Ectodermal cell (in vitro differentiated cells): ENCODE results near the gene ANLN.

Experiments
- H3K27ac ChIP-seq: 2 replicates; pipeline ENCODE4 v1.7.0; 2013; ENCODE audit warnings: mild to moderate bottlenecking, low read depth, low read length; ENCODE audit not compliant: insufficient read depth, poor library complexity, severe bottlenecking
- H3K27me3 ChIP-seq: 2 replicates; pipeline ENCODE4 v1.7.0; 2013; ENCODE audit warnings: mild to moderate bottlenecking, low read length; ENCODE audit not compliant: insufficient read depth, control insufficient read depth, poor library complexity, severe bottlenecking
- H3K36me3 ChIP-seq: one replicate; pipeline ENCODE4 v1.7.0; 2013; ENCODE audit warnings: low read length; ENCODE audit not compliant: control insufficient read depth, insufficient read depth
- H3K4me1 ChIP-seq: one replicate; pipeline ENCODE4 v1.7.0; 2013; ENCODE audit warnings: low read length; ENCODE audit not compliant: control insufficient read depth, insufficient read depth
- H3K4me3 ChIP-seq: 2 replicates; pipeline ENCODE4 v1.7.0; 2013; ENCODE audit warnings: low read depth, low read length, control low read depth; ENCODE audit not compliant: insufficient read depth
- H3K9me3 ChIP-seq: 2 replicates; pipeline ENCODE4 v1.7.0; 2013; ENCODE audit warnings: mild to moderate bottlenecking, low read length, moderate library complexity; ENCODE audit not compliant: control insufficient read depth
- WGBS, 2 experiments: methylation state at CpG; one replicate each; pipeline ENCODE4 v1.1.7; 2013; ENCODE audit warnings: missing lambda C conversion rate in 2 of 2; 5-methylcytosine and 5-hydroxymethylcytosine counted together

The ANLN gene

GRCh38 chr7:36393826-36394225 lies 4.2 kb downstream of the ANLN start:
- Histone ChIP-seq H3K27ac (no peak overlapping the region), H3K9me3 (no peaks in the 10 kb centered on the region), H3K4me1 (peaks cover 8% of the 10 kb centered on the region), H3K36me3 (peaks cover 19% of the 10 kb centered on the region), H3K4me3 (no peak overlapping the region), H3K27me3 (no peaks in the 10 kb centered on the region)
- 73 to 91% methylated on average over 1 of the region's 1 CpG for WGBS, 2 experiments

- Histone ChIP-seq H3K27ac (no peak overlapping the region), H3K36me3 (peaks cover 34% of the 10 kb centered on the region), H3K4me3 (no peak overlapping the region), H3K4me1 (peaks cover 8% of the 10 kb centered on the region), H3K27me3 (no peaks in the 10 kb centered on the region), H3K9me3 (no peaks in the 10 kb centered on the region)
- 92 to 100% methylated on average over 1 of the region's 1 CpG for WGBS, 2 experiments
Measured at GRCh38 chr7:36395171-36395894, 5.7 kb downstream of the ANLN start.

- Histone ChIP-seq H3K27ac (no peak overlapping the region), H3K36me3 (peaks cover 38% of the 10 kb centered on the region), H3K9me3 (no peaks in the 10 kb centered on the region), H3K27me3 (no peaks in the 10 kb centered on the region), H3K4me1 (peaks cover 8% of the 10 kb centered on the region), H3K4me3 (no peak overlapping the region)
- 94 to 97% methylated on average over 4 of the region's 4 CpGs for WGBS, 2 experiments
Measured at GRCh38 chr7:36396150-36396549, 6.5 kb downstream of the ANLN start.

- 96 to 97% methylated on average over 3 of the region's 3 CpGs for WGBS, 2 experiments
Measured at GRCh38 chr7:36400036-36400435, 10.4 kb downstream of the ANLN start.

GRCh38 chr7:36400606-36401005 lies 10.9 kb downstream of the ANLN start:
- no peaks in the 10 kb centered on the region for H3K27me3 ChIP-seq
- 94 to 96% methylated on average over 3 of the region's 3 CpGs for WGBS, 2 experiments
- H3K36me3 ChIP-seq = peaks cover 43% of the 10 kb centered on the region
- H3K27ac ChIP-seq = no peak overlapping the region
- no peaks in the 10 kb centered on the region for H3K9me3 ChIP-seq
- H3K4me3 ChIP-seq = no peak overlapping the region
- H3K4me1 ChIP-seq = no peaks in the 10 kb centered on the region

More at GRCh38 chr7:36400036-36400435, 10.4 kb downstream of the ANLN start:
- Histone ChIP-seq H3K36me3 (peaks cover 45% of the 10 kb centered on the region), H3K27ac (no peak overlapping the region), H3K9me3 (no peaks in the 10 kb centered on the region), H3K27me3 (no peaks in the 10 kb centered on the region), H3K4me3 (no peak overlapping the region), H3K4me1 (no peaks in the 10 kb centered on the region)

GRCh38 chr7:36403452-36403851 lies 13.8 kb downstream of the ANLN start:
- Histone ChIP-seq H3K27ac (no peak overlapping the region), H3K4me3 (no peak overlapping the region), H3K36me3 (peaks cover 33% of the 10 kb centered on the region), H3K4me1 (no peaks in the 10 kb centered on the region), H3K27me3 (no peaks in the 10 kb centered on the region), H3K9me3 (no peaks in the 10 kb centered on the region)
- WGBS, 2 experiments = 96 to 98% methylated on average over 7 of the region's 7 CpGs

GRCh38 chr7:36404639-36405408 lies 15.2 kb downstream of the ANLN start:
- Histone ChIP-seq H3K4me1 (no peaks in the 10 kb centered on the region), H3K9me3 (no peaks in the 10 kb centered on the region), H3K4me3 (no peak overlapping the region), H3K36me3 (peaks cover 28% of the 10 kb centered on the region), H3K27ac (no peak overlapping the region), H3K27me3 (no peaks in the 10 kb centered on the region)
- 96 to 97% methylated on average over 6 to 7 of the region's 7 CpGs for WGBS, 2 experiments

- no peak overlapping the region for H3K27ac ChIP-seq
- H3K36me3 ChIP-seq = peaks cover 24% of the 10 kb centered on the region
- H3K4me3 ChIP-seq = no peak overlapping the region
- H3K4me1 ChIP-seq = no peaks in the 10 kb centered on the region
- no peaks in the 10 kb centered on the region for H3K27me3 ChIP-seq
- no peaks in the 10 kb centered on the region for H3K9me3 ChIP-seq
- WGBS, 2 experiments = 100% methylated on average over 1 of the region's 1 CpG; no CpG with 5 or more reads in 1 of the 2 experiments
Measured at GRCh38 chr7:36405409-36405803, 15.7 kb downstream of the ANLN start.

- 77 to 84% methylated on average over 5 of the region's 5 CpGs for WGBS, 2 experiments
- Histone ChIP-seq H3K4me1 (no peaks in the 10 kb centered on the region), H3K9me3 (no peaks in the 10 kb centered on the region), H3K4me3 (no peak overlapping the region), H3K27ac (no peak overlapping the region), H3K27me3 (no peaks in the 10 kb centered on the region), H3K36me3 (peaks cover 27% of the 10 kb centered on the region)
Measured at GRCh38 chr7:36406156-36406555, 16.5 kb downstream of the ANLN start.
